Measurements from ENCODE around the gene DLGAP1.

GRCh38 chr18:3879836-3880120, 575.3 kb downstream of the DLGAP1 start:
- TF ChIP-seq EP300 (IDR thresholded peaks at IDR 0.05) (no peak), POLR2A (IDR thresholded peaks at IDR 0.05) (no peak), CTCF (IDR thresholded peaks at IDR 0.05) (no peak), POLR2AphosphoS5 (IDR thresholded peaks at IDR 0.05) (no peak)
